Measurements from ENCODE around the gene MACF1.

- no peak for TF ChIP-seq CTCF (IDR thresholded peaks at IDR 0.05)
- no peak for TF ChIP-seq EP300 (IDR thresholded peaks at IDR 0.05)
- no peak for TF ChIP-seq POLR2A (IDR thresholded peaks at IDR 0.05)
These were observed 10.2 kb downstream of the MACF1 start for GRCh38 chr1:39214714-39214997.
